HG03432 (cell line): ENCODE results near the gene DAAM1.
A peak's percentile ranks its signal among the peaks of the same experiment; 100 is the strongest.

Experiments used
- ATAC-seq: cut with Tn5 transposase; IDR thresholded peaks from one replicate; pipeline ENCODE4 v1.9.1; 2021; ENCODE audit warnings: mild to moderate bottlenecking, moderate library complexity; ENCODE audit not compliant: unreplicated experiment

DAAM1 gene

GRCh38 chr14:59253527-59253926, 65.1 kb downstream of the DAAM1 start:
- ATAC-seq = no peak

- peak; percentile 15 for ATAC-seq
These were observed 65.9 kb downstream of the DAAM1 start for GRCh38 chr14:59254146-59254910.

- peak; percentile 76 for ATAC-seq
These were observed 66.6 kb downstream of the DAAM1 start for GRCh38 chr14:59254911-59255545.

GRCh38 chr14:59256331-59256730, 67.9 kb downstream of the DAAM1 start:
- no peak for ATAC-seq

- no peak for ATAC-seq
These were observed 72.9 kb downstream of the DAAM1 start for GRCh38 chr14:59261334-59261733.

- no peak for ATAC-seq
These were observed 74.4 kb downstream of the DAAM1 start for GRCh38 chr14:59262717-59263454.

GRCh38 chr14:59265808-59266207, 77.3 kb downstream of the DAAM1 start:
- no peak for ATAC-seq

GRCh38 chr14:59267046-59267445, 78.6 kb downstream of the DAAM1 start:
- ATAC-seq = no peak

- no peak for ATAC-seq
These were observed 79.5 kb downstream of the DAAM1 start for GRCh38 chr14:59268011-59268410.

- no peak for ATAC-seq
These were observed 80.4 kb downstream of the DAAM1 start for GRCh38 chr14:59268858-59269257.

GRCh38 chr14:59269466-59269865, 81.0 kb downstream of the DAAM1 start:
- ATAC-seq = no peak

- ATAC-seq = no peak
These were observed 82.8 kb downstream of the DAAM1 start for GRCh38 chr14:59271256-59271655.

GRCh38 chr14:59271734-59272133, 83.3 kb downstream of the DAAM1 start:
- ATAC-seq = no peak

GRCh38 chr14:59272633-59273032, 84.2 kb downstream of the DAAM1 start:
- ATAC-seq = no peak

- ATAC-seq = no peak
These were observed 85.3 kb downstream of the DAAM1 start for GRCh38 chr14:59273737-59274136.

GRCh38 chr14:59274991-59275391, 86.5 kb downstream of the DAAM1 start:
- peak; percentile 56 for ATAC-seq

- peak; percentile 90 for ATAC-seq
These were observed 87.2 kb downstream of the DAAM1 start for GRCh38 chr14:59275668-59276067.

GRCh38 chr14:59276235-59276634, 87.8 kb downstream of the DAAM1 start:
- ATAC-seq = no peak

GRCh38 chr14:59277659-59278058, 89.2 kb downstream of the DAAM1 start:
- ATAC-seq = no peak

GRCh38 chr14:59278111-59278510, 89.6 kb downstream of the DAAM1 start:
- ATAC-seq = no peak

- no peak for ATAC-seq
These were observed 92.5 kb downstream of the DAAM1 start for GRCh38 chr14:59280961-59281360.
